Keratinocyte (primary cell): ENCODE results near the gene GLRX5.
A peak's percentile ranks its signal among the peaks of the same experiment; 100 is the strongest.

Experiments
- CTCF ChIP-seq, 3 experiments: IDR thresholded peaks in 1 of 3; conservative IDR thresholded peaks in 1 of 3; optimal IDR thresholded peaks in 1 of 3; 2 replicates in 2 of 3; 3 replicates in 1 of 3; pipeline versions ENCODE3 to v1.5.1; 2011; ENCODE audit warnings: low read length in 3 of 3, mild to moderate bottlenecking in 3 of 3, moderate library complexity in 2 of 3, control low read depth in 1 of 3, inconsistent platforms in 1 of 3; ENCODE audit not compliant: insufficient read depth in 2 of 3; ENCODE audit errors: extremely low read depth in 1 of 3
- EZH2 ChIP-seq: IDR thresholded peaks from one replicate; pipeline ENCODE4 v1.6.1; 2012; ENCODE audit warnings: inconsistent platforms, mild to moderate bottlenecking, low read length, moderate library complexity

GRCh38 chr14:95490727-95491451 lies 44.0 kb upstream of the GLRX5 start:
- TF ChIP-seq EZH2: no peak
- peak; percentile 48 to 60 (median 57) for TF ChIP-seq CTCF (optimal IDR thresholded peaks at IDR 0.05 in 1 of 3, IDR thresholded peaks at IDR 0.05 in 1 of 3, conservative IDR thresholded peaks at IDR 0.05 in 1 of 3; ENCODE audit: extremely low read depth in 1 of 3, insufficient read depth in 2 of 3, low read length in 3 of 3)
